ENCODE results near the gene PRTG.
"Not testable (repeated sequence)": the region's sequence is repeated elsewhere in the genome, so short reads cannot be mapped to it uniquely, and the experiment has no call there.

Gene PRTG, protein sequence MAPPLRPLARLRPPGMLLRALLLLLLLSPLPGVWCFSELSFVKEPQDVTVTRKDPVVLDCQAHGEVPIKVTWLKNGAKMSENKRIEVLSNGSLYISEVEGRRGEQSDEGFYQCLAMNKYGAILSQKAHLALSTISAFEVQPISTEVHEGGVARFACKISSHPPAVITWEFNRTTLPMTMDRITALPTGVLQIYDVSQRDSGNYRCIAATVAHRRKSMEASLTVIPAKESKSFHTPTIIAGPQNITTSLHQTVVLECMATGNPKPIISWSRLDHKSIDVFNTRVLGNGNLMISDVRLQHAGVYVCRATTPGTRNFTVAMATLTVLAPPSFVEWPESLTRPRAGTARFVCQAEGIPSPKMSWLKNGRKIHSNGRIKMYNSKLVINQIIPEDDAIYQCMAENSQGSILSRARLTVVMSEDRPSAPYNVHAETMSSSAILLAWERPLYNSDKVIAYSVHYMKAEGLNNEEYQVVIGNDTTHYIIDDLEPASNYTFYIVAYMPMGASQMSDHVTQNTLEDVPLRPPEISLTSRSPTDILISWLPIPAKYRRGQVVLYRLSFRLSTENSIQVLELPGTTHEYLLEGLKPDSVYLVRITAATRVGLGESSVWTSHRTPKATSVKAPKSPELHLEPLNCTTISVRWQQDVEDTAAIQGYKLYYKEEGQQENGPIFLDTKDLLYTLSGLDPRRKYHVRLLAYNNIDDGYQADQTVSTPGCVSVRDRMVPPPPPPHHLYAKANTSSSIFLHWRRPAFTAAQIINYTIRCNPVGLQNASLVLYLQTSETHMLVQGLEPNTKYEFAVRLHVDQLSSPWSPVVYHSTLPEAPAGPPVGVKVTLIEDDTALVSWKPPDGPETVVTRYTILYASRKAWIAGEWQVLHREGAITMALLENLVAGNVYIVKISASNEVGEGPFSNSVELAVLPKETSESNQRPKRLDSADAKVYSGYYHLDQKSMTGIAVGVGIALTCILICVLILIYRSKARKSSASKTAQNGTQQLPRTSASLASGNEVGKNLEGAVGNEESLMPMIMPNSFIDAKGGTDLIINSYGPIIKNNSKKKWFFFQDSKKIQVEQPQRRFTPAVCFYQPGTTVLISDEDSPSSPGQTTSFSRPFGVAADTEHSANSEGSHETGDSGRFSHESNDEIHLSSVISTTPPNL

DNA sequence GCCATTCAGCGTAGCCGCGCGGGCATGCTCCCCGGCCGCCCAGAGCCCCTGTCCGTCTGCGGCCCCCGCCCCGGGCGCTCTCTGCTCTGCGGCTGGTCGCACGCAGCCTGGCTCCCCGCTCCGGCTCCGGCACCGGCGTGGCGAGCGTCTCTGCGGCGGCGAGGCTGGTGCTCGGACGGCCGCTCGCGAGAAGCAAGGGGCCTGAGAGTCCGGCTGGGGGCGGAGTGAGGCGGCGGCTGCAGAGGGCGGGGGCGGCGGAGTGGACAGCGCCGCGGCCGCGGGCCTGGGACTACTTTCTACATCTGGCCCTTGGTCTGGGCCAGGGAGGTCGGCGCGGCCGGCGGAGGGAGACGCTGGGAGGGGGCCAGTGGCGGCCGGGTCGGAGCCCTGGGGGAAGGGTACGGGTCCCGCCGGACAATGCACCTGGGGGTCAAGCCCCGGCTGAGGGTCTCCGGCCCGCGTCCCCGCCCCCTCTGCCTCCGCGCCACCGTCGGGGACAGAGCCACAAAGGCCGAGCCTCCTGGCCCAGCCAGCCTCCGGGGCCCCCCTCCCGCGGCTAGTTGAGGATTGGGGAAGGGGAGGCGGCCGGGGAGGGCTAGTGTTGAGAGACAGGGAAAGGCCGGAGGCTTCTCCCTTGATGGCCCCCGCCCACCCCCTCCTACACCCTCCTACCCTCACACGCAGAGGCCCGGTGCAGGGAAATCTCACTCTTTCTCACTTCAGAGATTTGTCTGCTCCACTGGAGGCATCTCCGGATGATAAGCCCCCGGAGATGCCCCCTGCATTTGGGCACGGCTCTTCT, at the start of gene PRTG:
TSS of gene PRTG (minus strand) at position 226 of the 802 bp plus-strand sequence. CDS start at position 5, 221 bp downstream.
- intact Hi-C loops (cut with micrococcal nuclease) = no loop called here
- peaks cover 49% of the 10 kb centered on the region for H3K27me3 Mint-ChIP-seq
- no peaks in the 10 kb centered on the region for H3K36me3 Mint-ChIP-seq (ENCODE audit: low read depth)
- no peaks in the 10 kb centered on the region for H3K4me1 Mint-ChIP-seq (ENCODE audit: low read depth)
- H3K27ac Mint-ChIP-seq = no peak within 1 kb of the TSS
- H3K4me3 Mint-ChIP-seq = no peak within 1 kb of the TSS
- no peaks in the 10 kb centered on the region for H3K9me3 Mint-ChIP-seq

DNA sequence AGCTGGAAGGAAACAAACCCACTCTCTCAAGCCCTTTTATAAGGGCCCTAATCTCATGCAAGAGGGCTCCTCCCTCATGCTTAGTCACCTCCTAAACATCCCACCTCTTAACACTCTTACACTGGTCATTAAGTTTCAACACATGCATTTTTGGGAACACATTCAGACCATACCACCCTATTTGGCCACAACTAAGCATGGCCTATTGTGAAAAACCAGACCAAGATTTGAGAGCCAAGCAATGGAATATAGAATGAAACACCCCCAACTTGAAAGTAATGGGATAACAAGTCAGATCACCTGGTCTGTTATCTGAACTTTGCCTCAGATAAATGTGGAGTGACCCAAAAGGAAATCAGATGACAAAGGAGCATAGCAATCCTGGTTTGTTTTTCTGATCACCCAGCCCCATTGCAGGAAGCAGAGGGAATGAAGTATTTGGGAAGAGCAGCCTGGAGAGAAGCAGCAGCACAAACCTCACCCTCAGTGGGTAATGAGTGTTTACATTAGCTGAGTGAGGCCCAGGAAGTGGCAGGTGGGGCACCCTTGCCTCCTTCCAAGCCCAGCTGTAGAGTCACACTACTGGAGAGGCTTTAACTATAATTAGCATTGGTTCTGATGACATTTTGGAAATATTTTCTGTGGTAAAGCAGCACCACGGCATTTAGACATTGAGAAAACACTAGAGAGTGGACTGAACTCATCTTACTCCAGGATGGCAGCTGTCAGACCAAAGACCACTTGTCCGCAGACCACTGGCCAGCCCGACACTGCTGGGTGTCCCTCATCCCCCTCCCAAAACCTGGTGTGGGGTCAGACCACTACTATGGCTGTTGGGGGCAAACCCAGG, 48.8 kb upstream of the PRTG start:
- Mint-ChIP-seq H3K9me3 (peaks cover 31% of the 10 kb centered on the region), H3K27me3 (peaks cover 2% of the 10 kb centered on the region), H3K36me3 (ENCODE audit: low read depth) (no peaks in the 10 kb centered on the region), H3K4me3 (no peak overlapping the region), H3K27ac (no peak overlapping the region), H3K4me1 (ENCODE audit: low read depth) (no peaks in the 10 kb centered on the region)
- intact Hi-C loops (cut with micrococcal nuclease) = no loop called here

DNA sequence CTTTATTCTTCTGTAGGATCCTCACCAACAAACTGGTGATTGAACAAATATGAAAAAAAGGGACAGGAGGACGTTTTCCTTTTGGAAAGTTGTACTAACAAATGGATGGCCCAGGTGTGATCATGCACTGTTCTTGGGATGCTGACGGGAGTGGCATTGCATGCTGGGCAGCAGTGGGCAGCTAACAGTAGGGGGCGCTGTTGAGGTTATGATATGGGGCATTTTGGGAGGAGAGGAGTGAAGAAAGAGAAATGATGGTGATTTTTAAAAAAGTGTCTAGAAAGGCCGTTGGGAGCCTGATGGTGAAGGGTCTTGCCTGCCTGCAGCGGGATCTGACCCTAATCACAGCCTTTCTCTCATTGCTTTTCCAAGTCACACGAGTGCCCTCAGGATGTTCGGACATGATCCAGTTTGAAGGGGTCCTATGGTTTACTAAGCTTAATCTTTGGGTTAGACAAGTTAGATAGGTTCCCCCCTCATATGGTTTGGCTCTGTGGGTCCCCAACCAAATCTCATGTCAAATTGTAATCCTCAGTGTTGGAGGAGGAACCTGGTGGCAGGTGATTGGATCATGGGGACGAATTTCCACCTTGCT, 46.2 kb upstream of the PRTG start:
- Mint-ChIP-seq H3K9me3 (peaks cover 29% of the 10 kb centered on the region), H3K4me1 (ENCODE audit: low read depth) (no peaks in the 10 kb centered on the region), H3K36me3 (ENCODE audit: low read depth) (no peaks in the 10 kb centered on the region), H3K27me3 (no peaks in the 10 kb centered on the region), H3K27ac (no peak overlapping the region), H3K4me3 (no peak overlapping the region)
- intact Hi-C loops (cut with micrococcal nuclease) = no loop called here

DNA sequence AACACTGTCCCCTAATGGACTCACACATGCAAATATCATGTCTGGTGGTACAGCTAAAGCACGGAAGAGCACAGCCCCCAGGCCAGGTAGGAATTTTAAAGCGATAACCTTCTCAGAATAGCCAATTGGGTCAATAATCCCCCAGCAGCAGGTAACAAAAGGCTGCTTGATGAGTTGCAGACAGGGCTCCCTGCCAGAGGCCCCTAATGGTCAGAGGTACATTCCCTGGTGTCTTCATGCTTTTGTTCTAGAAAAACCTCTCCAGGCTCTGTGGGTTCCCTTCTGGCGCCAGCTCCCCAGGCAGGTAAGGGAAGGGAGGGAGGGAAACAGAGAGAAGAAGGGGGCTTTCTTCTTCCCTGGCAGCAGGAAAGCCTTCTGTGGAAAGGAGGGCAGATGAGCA, 43.4 kb upstream of the PRTG start:
- Mint-ChIP-seq H3K9me3 (peaks cover 18% of the 10 kb centered on the region), H3K4me3 (no peak overlapping the region), H3K36me3 (ENCODE audit: low read depth) (no peaks in the 10 kb centered on the region), H3K27me3 (no peaks in the 10 kb centered on the region), H3K27ac (no peak overlapping the region), H3K4me1 (ENCODE audit: low read depth) (no peaks in the 10 kb centered on the region)
- intact Hi-C loops (cut with micrococcal nuclease) = no loop called here

DNA sequence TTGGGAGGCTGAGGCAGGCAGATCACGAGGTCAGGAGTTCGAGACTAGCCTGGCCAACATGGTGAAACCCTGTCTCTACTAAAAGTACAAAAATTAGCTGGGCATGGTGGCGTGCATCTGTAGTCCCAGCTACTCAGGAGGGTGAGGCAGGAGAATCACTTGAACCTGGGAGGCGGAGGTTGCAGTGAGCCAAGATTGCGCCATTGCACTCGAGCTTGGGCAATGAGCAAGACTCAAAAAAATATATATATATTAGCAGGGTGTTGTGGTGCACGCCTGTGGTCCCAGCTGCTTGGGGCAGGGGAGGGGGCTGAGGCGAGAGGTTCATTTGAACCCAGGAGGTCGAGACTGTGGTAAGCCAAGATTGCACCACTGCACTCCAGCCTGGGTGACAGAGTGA, 42.6 kb upstream of the PRTG start:
- peaks cover 19% of the 10 kb centered on the region for H3K9me3 Mint-ChIP-seq
- H3K4me3 Mint-ChIP-seq; intact Hi-C loops (cut with micrococcal nuclease); H3K27ac Mint-ChIP-seq; H3K36me3 Mint-ChIP-seq (ENCODE audit: low read depth); H3K27me3 Mint-ChIP-seq; H3K4me1 Mint-ChIP-seq (ENCODE audit: low read depth): not testable (repeated sequence)

DNA sequence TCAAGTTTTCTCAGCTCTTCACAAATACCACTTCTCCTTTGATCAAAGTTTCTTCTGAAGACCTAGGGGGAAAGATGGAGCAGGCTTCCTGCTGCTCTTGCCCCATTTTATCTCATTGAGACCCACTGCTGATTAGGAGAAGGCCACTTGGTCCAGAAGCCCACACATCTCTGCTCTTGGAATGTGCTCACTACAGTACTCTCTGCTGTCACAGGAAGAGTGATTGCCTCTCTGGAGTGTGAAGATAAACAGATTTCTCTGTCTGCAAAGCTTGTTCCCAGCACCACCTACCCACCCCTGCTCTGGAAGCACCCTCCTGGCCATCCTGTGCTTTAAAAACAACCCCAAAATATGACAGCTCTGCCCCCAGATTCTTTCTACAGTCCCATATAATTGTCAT, 41.3 kb upstream of the PRTG start:
- H3K4me3 Mint-ChIP-seq = no peak overlapping the region
- no peak overlapping the region for H3K27ac Mint-ChIP-seq
- peaks cover 7% of the 10 kb centered on the region for H3K4me1 Mint-ChIP-seq (ENCODE audit: low read depth)
- no peaks in the 10 kb centered on the region for H3K36me3 Mint-ChIP-seq (ENCODE audit: low read depth)
- H3K27me3 Mint-ChIP-seq = no peaks in the 10 kb centered on the region
- intact Hi-C loops (cut with micrococcal nuclease) = no loop called here
- peaks cover 21% of the 10 kb centered on the region for H3K9me3 Mint-ChIP-seq

DNA sequence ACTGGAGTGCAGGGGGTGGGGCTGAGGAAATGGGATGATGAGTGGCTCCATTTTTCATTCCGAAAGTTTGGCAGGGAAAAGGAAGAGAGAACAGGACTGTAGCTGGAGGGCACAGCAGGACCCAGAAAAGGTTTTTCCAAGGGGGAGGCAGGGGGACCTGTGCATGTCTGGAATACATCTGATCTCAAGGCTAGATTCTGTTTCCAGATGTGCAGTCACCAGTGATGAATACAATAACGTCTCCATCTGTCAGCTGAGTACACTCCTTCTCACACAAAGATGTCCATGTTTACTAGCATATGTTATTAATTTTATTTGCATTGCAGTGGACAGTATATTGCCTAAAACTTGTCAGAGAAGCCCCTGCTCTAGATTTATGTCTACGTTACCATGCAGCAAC, 39.9 kb upstream of the PRTG start:
- Mint-ChIP-seq H3K27ac (no peak overlapping the region), H3K9me3 (peaks cover 14% of the 10 kb centered on the region), H3K4me1 (ENCODE audit: low read depth) (peaks cover 7% of the 10 kb centered on the region), H3K36me3 (ENCODE audit: low read depth) (no peaks in the 10 kb centered on the region), H3K27me3 (no peaks in the 10 kb centered on the region), H3K4me3 (no peak overlapping the region)
- intact Hi-C loops (cut with micrococcal nuclease) = no loop called here

DNA sequence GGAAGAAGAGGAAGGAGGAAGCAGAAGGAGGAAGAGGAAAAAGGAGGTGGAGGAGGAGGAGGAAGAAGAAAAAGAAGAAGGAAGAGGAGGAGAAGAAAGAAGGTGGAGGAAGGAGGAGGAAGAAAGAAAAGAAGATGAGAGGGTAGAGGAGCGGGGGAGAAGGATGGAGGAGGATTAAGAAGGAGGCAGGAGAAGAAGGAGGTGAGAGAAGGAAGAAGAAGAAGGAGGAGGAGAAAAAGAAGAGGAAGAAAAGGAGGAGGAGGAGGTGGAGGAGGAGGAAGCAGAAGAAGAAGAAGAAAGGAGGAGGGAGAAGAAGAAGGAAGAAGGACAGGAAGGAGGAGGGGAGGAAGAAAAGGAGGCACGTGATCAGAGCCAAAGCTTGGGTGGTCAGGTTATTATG, 37.3 kb upstream of the PRTG start:
- H3K4me1 Mint-ChIP-seq (ENCODE audit: low read depth) = peaks cover 7% of the 10 kb centered on the region

DNA sequence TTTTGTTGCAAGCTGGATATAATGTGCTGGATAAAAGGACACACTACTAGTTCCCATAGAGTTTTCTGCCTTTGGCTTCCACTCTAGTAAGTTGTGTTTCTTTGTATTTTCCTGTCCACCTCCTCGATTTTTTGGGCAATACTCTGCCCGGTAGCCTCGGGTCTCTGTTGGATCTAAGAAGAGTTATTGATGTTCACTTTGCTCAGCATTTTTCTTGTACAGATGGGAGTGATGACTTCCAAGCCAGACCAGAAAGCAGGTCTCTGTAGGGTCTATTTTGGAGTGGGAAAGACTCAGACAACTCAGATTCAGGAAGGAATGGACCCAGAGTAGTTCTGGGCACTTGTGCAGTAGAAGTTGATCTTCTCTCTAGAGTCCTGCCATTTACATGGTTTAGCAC, 36.0 kb upstream of the PRTG start:
- intact Hi-C loops (cut with micrococcal nuclease) = no loop called here
- no peak overlapping the region for H3K27ac Mint-ChIP-seq
- peaks cover 14% of the 10 kb centered on the region for H3K9me3 Mint-ChIP-seq
- H3K4me3 Mint-ChIP-seq = no peak overlapping the region
- H3K36me3 Mint-ChIP-seq (ENCODE audit: low read depth) = no peaks in the 10 kb centered on the region
- no peaks in the 10 kb centered on the region for H3K27me3 Mint-ChIP-seq
- H3K4me1 Mint-ChIP-seq (ENCODE audit: low read depth) = peaks cover 7% of the 10 kb centered on the region

More for the DNA sequence above, 37.3 kb upstream of the PRTG start:
- H3K9me3 Mint-ChIP-seq = peaks cover 14% of the 10 kb centered on the region
- no peaks in the 10 kb centered on the region for H3K36me3 Mint-ChIP-seq (ENCODE audit: low read depth)
- no peak overlapping the region for H3K4me3 Mint-ChIP-seq
- no peaks in the 10 kb centered on the region for H3K27me3 Mint-ChIP-seq
- intact Hi-C loops (cut with micrococcal nuclease) = no loop called here
- no peak overlapping the region for H3K27ac Mint-ChIP-seq

DNA sequence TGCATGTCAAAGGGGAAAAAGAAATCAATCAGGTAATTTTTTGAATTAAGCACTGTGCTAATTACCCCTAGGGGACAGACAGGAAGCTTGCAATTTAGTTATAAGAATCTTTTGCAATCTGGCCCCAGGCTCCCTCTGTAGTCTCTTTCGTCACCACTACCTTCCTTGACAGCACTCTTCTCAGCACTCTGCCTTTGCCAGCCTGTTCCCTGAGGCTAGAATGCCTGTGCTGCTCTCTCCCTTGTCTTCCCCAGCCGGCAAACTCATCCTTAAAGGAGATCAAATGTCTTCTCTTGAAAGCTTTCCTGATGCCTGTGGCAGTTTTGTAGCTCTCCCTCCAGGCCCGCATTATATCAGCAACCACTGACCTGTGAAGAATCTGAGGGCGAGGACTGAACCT, 32.4 kb upstream of the PRTG start:
- Mint-ChIP-seq H3K4me1 (ENCODE audit: low read depth) (peaks cover 5% of the 10 kb centered on the region), H3K27ac (no peak overlapping the region), H3K27me3 (peaks cover 2% of the 10 kb centered on the region), H3K4me3 (no peak overlapping the region), H3K9me3 (peaks cover 10% of the 10 kb centered on the region), H3K36me3 (ENCODE audit: low read depth) (no peaks in the 10 kb centered on the region)
- intact Hi-C loops (cut with micrococcal nuclease) = no loop called here

DNA sequence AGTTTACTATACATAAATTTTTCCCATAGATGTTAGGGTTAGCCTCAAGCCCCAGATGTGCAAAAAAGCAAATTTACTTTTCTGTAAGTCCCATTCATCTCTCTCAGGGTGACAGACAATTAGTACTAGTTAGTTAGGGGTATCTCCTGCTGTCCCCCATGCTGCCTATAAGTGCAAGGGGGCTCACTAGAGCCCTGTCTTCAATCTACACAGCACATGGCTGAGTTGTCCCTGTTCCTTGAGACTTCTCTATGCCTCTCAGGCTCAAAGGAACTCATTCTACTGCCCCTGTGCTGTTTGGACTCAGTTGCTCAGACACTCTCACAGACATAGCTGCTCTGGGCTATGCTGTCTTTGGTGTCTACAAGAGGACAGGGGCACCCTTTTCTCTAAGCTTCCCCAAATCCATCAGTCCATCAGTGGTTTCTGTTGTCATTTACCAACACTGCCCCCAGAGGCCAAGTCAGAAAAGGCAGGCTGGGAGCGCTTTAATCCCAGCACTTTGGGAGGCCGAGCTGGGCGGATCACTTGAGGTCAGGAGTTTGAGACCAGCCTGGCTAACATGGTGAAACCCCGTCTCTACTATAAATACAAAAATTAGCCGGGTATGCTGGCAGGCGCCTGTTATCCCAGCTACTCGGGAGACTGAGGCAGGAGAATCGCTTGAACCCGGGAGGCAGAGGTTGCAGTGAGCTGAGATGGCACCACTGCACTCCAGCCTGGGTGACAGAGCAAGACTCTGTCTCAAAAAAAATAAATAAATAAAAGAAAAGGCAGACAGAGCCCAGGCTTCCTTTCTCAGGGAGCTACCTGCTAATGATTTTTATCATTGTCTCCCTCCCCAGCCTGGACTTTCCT, 31.4 kb upstream of the PRTG start:
- intact Hi-C loops (cut with micrococcal nuclease) = no loop called here
- H3K27ac Mint-ChIP-seq = no peak overlapping the region
- no peak overlapping the region for H3K4me3 Mint-ChIP-seq
- peaks cover under 1% of the 10 kb centered on the region for H3K9me3 Mint-ChIP-seq
- H3K4me1 Mint-ChIP-seq (ENCODE audit: low read depth) = no peaks in the 10 kb centered on the region
- no peaks in the 10 kb centered on the region for H3K36me3 Mint-ChIP-seq (ENCODE audit: low read depth)
- H3K27me3 Mint-ChIP-seq = peaks cover 2% of the 10 kb centered on the region

DNA sequence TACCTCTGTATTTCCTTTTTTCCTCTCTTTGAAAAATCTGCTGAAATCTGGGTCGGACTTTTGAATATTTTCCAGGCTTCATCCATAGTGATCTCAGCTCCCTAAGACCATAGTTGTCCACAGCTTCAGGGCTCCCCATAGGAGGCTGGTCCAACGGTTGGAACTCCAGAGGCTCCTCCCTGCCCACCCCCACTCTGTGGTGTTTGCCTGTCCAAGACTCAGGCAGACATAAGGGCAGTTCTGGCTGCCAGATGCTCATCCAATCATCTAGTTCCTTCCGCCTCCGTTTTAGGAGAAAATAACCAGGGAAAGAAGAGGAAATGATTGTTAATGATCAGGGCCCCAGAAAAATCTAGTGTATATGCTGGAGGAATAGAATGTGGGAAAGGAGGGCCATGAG, 27.9 kb upstream of the PRTG start:
- Mint-ChIP-seq H3K9me3 (no peaks in the 10 kb centered on the region), H3K4me1 (ENCODE audit: low read depth) (no peaks in the 10 kb centered on the region), H3K36me3 (ENCODE audit: low read depth) (no peaks in the 10 kb centered on the region), H3K4me3 (no peak overlapping the region), H3K27me3 (peaks cover 3% of the 10 kb centered on the region), H3K27ac (no peak overlapping the region)
- intact Hi-C loops (cut with micrococcal nuclease) = no loop called here

Data from dendritic cell treated with granulocyte-macrophage colony-stimulating factor and Interleukin-4, amounts not matched to agents 40 ng/mL and 50 ng/mL, for 4 days (primary cell).